Iris pigment epithelial cell (primary cell): ENCODE results near the gene PRRC2B.
"Not testable (repeated sequence)": the region's sequence is repeated elsewhere in the genome, so short reads cannot be mapped to it uniquely, and the experiment has no call there.

Source experiments
- DNase-seq: peaks from one replicate; pipeline ENCODE4 v3.0.0-alpha.2; 2011; ENCODE audit warnings: low read depth

PRRC2B gene

GRCh38 chr9:131539223-131539923, 145.5 kb downstream of the PRRC2B start:
- no peak for DNase-seq

- DNase-seq, result no peak
Observed at GRCh38 chr9:131543141-131543540, 149.3 kb downstream of the PRRC2B start.

- no peak for DNase-seq
Observed at GRCh38 chr9:131545003-131545785, 151.3 kb downstream of the PRRC2B start, which contains the start of gene PRRT1B. TSS of gene PRRT1B (plus strand) at chr9:131545523. CDS start at chr9:131545616, 93 bp downstream.

DNA sequence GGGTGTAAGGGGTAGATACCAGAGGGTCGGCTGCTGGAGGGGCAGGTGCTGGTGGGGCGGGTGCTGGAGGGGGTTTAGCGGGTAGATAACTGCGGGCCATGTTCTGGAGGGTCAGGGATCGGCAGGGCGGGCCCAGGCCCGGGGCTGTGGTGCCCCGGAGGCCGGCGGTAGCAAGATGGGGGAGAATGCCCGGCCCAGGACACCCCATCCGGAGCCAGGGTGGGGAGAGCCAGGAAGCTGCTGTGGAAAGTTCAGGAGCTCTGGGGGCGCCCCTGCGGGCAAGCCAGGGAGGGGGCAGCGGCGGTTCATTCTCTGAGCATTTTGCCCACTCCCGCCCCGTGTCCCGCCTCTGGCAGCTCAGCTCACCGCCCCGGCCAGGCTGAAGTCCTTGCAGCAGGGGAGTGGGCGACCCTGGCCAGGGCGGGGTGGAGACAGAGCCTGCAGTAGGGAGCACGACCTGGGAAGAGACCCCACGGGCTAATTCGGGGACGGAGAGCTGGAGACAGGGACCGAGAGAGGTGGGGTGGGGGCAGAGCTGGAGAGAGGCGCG, 152.0 kb downstream of the PRRC2B start:
- DNase-seq, result no peak

- DNase-seq, result peak; percentile 22
Observed at GRCh38 chr9:131546336-131547084, 152.6 kb downstream of the PRRC2B start.

- not testable (repeated sequence) for DNase-seq
Observed at GRCh38 chr9:131549186-131549585, 155.3 kb downstream of the PRRC2B start.
